Mesenchymal stem cell (in vitro differentiated cells and primary cell): ENCODE measurements around the gene IRF2. TPM values are rescaled to one million over a fixed set of nuclear protein-coding genes. Genes with fewer than 3 reads are reported as not detected.
"Not testable (repeated sequence)": the region's sequence is repeated elsewhere in the genome, so short reads cannot be mapped to it uniquely, and the experiment has no call there.

Experiments used
- DNase-seq: peaks from one replicate; pipeline ENCODE4 v3.0.0-alpha.2; 2013
- H2AFZ ChIP-seq: one replicate; pipeline ENCODE4 v1.6.1; 2013; ENCODE audit warnings: low read depth, mild to moderate bottlenecking, control low read depth, inconsistent platforms, low read length, moderate library complexity
- H2AK5ac ChIP-seq: 2 replicates; pipeline ENCODE4 v1.6.1; 2013; ENCODE audit warnings: low read length, moderate library complexity, mild to moderate bottlenecking, inconsistent platforms; ENCODE audit not compliant: severe bottlenecking
- H2BK120ac ChIP-seq: one replicate; pipeline ENCODE4 v1.6.1; 2013; ENCODE audit warnings: low read depth, mild to moderate bottlenecking, inconsistent platforms, low read length, moderate library complexity
- H2BK12ac ChIP-seq, 2 experiments: one replicate each; pipeline ENCODE4 v1.6.1; 2013; ENCODE audit warnings: inconsistent platforms in 2 of 2, low read length in 2 of 2, mild to moderate bottlenecking in 2 of 2, moderate library complexity in 2 of 2, control low read depth in 1 of 2
- H2BK15ac ChIP-seq: one replicate; pipeline ENCODE4 v1.6.1; 2013; ENCODE audit warnings: mild to moderate bottlenecking, low read depth, inconsistent platforms; ENCODE audit not compliant: poor library complexity, severe bottlenecking
- H2BK5ac ChIP-seq: 2 replicates; pipeline ENCODE4 v1.6.1; 2013; ENCODE audit warnings: low read depth, mild to moderate bottlenecking, low read length, control low read depth, inconsistent platforms; ENCODE audit not compliant: poor library complexity, severe bottlenecking
- H3K14ac ChIP-seq, 2 experiments: one replicate each; pipeline ENCODE4 v1.6.1; 2013; ENCODE audit warnings: inconsistent platforms in 2 of 2, low read length in 2 of 2, control low read depth in 1 of 2, mild to moderate bottlenecking in 1 of 2, moderate library complexity in 1 of 2
- H3K18ac ChIP-seq, 2 experiments: one replicate each; pipeline ENCODE4 v1.6.1; 2013; ENCODE audit warnings: inconsistent platforms in 2 of 2, low read length in 2 of 2, control low read depth in 1 of 2, low read depth in 1 of 2, mild to moderate bottlenecking in 1 of 2
- H3K23ac ChIP-seq, 2 experiments: one replicate each; pipeline ENCODE4 v1.6.1; 2013; ENCODE audit warnings: inconsistent platforms in 2 of 2, low read length in 2 of 2, mild to moderate bottlenecking in 2 of 2, moderate library complexity in 2 of 2, control low read depth in 1 of 2
- H3K27ac ChIP-seq: 2 replicates; pipeline ENCODE4 v1.5.1; 2013; ENCODE audit warnings: mild to moderate bottlenecking, moderate library complexity, low read length, control low read depth, inconsistent platforms; ENCODE audit not compliant: poor library complexity, severe bottlenecking
- H3K27me3 ChIP-seq, 2 experiments: 2 replicates each; pipeline versions ENCODE4 v1.6.1 to v1.7.0; 2013; ENCODE audit warnings: low read length in 2 of 2, mild to moderate bottlenecking in 2 of 2, moderate library complexity in 2 of 2, control low read depth in 1 of 2, inconsistent platforms in 1 of 2; ENCODE audit not compliant: control insufficient read depth in 1 of 2, insufficient read depth in 1 of 2
- H3K36me3 ChIP-seq, 2 experiments: 2 replicates each; pipeline versions ENCODE4 v1.6.1 to v1.7.0; 2013; ENCODE audit warnings: low read length in 2 of 2, control low read depth in 1 of 2, inconsistent platforms in 1 of 2, low read depth in 1 of 2, mild to moderate bottlenecking in 1 of 2; ENCODE audit not compliant: insufficient read depth in 2 of 2, control insufficient read depth in 1 of 2
- H3K4ac ChIP-seq, 2 experiments: one replicate each; pipeline ENCODE4 v1.6.1; 2013; ENCODE audit warnings: inconsistent platforms in 2 of 2, low read length in 2 of 2, mild to moderate bottlenecking in 2 of 2, moderate library complexity in 2 of 2, control low read depth in 1 of 2, low read depth in 1 of 2
- H3K4me1 ChIP-seq: 2 replicates; pipeline ENCODE4 v1.6.1; 2013; ENCODE audit warnings: low read depth, low read length, control low read depth; ENCODE audit not compliant: control insufficient read depth, insufficient read depth
- H3K4me2 ChIP-seq: 2 replicates; pipeline ENCODE4 v1.6.1; 2013; ENCODE audit warnings: low read length, mild to moderate bottlenecking, inconsistent platforms; ENCODE audit not compliant: poor library complexity, severe bottlenecking
- H3K4me3 ChIP-seq, 2 experiments: 2 replicates each; pipeline versions ENCODE4 v1.5.1 to v1.7.0; 2013; ENCODE audit warnings: low read length in 2 of 2, mild to moderate bottlenecking in 2 of 2, control low read depth in 1 of 2, low read depth in 1 of 2; ENCODE audit not compliant: insufficient read depth in 1 of 2
- H3K79me1 ChIP-seq: replicated peaks from 2 replicates; pipeline ENCODE4 v1.6.1; 2013; ENCODE audit warnings: mild to moderate bottlenecking, control low read depth, low read length, inconsistent platforms; ENCODE audit not compliant: poor library complexity, severe bottlenecking
- H3K9ac ChIP-seq: 2 replicates; pipeline ENCODE4 v1.7.0; 2013; ENCODE audit warnings: mild to moderate bottlenecking, low read length, moderate library complexity
- H3K9me3 ChIP-seq: 2 replicates; pipeline ENCODE4 v1.7.0; 2013; ENCODE audit warnings: mild to moderate bottlenecking, low read length; ENCODE audit not compliant: control insufficient read depth
- H4K8ac ChIP-seq: one replicate; pipeline ENCODE4 v1.6.1; 2013; ENCODE audit warnings: inconsistent platforms, mild to moderate bottlenecking, low read length, moderate library complexity
- H4K91ac ChIP-seq: one replicate; pipeline ENCODE4 v1.6.1; 2013; ENCODE audit warnings: mild to moderate bottlenecking, low read length, inconsistent platforms
- WGBS: methylation state at CpG from one replicate; pipeline ENCODE4 v1.1.7; 2013; ENCODE audit warnings: mixed read lengths; 5-methylcytosine and 5-hydroxymethylcytosine counted together
- small RNA-seq: library from polyadenylated mRNA; stranded (forward); fragments of <200 nt; extraction: miRNeasy Mini kit (QIAGEN cat#:217004); gene quantifications from one replicate; pipeline ENCODE3, GENCODE V24; 2013; ENCODE audit warnings: low read depth

Gene IRF2

DNA sequence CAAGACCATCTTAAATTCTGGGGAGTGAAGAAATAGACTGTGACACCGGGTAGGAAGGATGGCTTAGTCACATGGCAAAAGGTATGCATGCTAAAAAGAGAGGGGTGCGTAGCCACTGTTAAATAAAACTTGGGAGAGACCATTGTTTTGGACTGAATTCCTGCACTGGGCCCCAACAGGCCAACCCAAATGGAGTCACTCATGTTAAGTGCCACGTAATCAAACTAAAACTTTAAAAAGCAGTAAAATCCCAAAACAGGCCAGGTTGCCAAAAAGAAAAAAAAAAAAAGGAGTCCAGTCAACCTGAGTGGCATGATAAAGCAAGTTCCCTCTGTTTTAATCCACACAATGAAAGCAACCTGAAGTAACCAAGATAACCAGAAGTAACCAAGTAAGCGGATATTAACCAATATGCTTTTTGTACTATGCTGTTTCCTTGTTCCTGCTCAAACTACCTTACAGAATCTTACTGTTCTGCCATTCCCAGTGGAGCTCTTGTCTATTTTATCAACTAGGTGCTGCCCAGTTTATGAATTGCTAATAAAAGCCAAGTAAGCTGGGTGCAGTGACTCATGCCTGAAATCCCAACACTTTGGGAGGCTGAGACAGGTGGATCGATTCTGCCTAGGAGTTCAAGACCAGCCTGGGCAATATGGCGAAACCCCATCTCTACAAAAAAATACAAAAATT lies 132.0 kb downstream of the IRF2 start:
- no peaks in the 10 kb centered on the region for H3K79me1 ChIP-seq
- no peaks in the 10 kb centered on the region for H3K36me3 ChIP-seq
- H3K4ac ChIP-seq = no peak overlapping the region
- 90% methylated on average over 4 of the region's 6 CpGs for WGBS
- H3K4me1 ChIP-seq = peaks cover 3% of the 10 kb centered on the region
- H2AK5ac ChIP-seq = no peak overlapping the region
- H2BK15ac ChIP-seq = no peak overlapping the region
- no peak overlapping the region for H2BK12ac ChIP-seq
- H3K4me2 ChIP-seq = no peak overlapping the region
- no peak overlapping the region for H3K14ac ChIP-seq
- H3K27me3 ChIP-seq = no peaks in the 10 kb centered on the region
- H3K23ac ChIP-seq = no peak overlapping the region
- H4K8ac ChIP-seq = no peak overlapping the region
- H2BK120ac ChIP-seq = no peak overlapping the region
- H3K18ac ChIP-seq = no peak overlapping the region
- H2BK5ac ChIP-seq = no peak overlapping the region
- DNase-seq = no peak
- no peak overlapping the region for H3K9ac ChIP-seq
- no peak overlapping the region for H3K27ac ChIP-seq
- H3K9me3 ChIP-seq = peaks cover 11% of the 10 kb centered on the region
- H2AFZ ChIP-seq = no peak overlapping the region
- H3K4me3 ChIP-seq = no peak overlapping the region
- no peak overlapping the region for H4K91ac ChIP-seq

DNA sequence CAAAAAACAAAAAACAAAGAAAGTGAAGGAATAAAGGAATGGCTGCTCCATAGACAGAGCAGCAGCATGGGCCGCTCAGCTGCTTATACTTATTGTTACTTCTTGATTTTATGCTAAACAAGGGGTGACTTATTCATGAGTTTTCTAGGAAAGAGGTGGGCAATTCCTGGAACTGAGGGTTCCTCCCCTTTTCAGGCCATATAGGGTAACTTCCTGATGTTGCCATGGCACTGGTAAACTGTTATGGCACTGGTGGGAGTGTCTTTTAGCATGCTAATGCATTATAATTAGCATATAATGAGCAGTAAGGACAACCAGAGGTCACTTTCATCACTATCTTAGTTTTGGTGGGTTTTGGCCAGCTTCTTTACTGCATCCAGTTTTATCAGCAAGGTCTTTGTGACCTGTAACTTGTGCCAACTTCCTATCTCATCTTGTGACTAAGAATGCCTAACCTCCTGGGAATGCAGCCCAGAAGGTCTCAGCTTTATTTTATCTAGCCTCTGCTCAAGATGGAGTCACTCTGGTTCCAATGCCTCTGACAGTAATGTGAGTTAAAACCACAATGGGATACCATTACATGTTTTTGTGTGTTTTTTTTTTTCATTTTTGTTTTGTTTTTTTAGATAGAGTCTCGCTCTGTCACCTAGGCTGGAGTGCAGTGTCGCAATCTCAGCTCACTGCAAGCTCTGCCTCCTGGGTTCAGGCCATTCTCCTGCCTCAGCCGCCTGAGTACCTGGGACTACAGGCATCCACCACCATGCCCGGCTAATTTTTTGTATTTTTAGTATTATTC lies 134.8 kb downstream of the IRF2 start:
- not testable (repeated sequence) for H3K23ac ChIP-seq, H3K18ac ChIP-seq, H3K79me1 ChIP-seq, H3K27ac ChIP-seq, H3K4ac ChIP-seq, DNase-seq, H3K36me3 ChIP-seq, H2BK12ac ChIP-seq, H3K4me3 ChIP-seq, H2BK120ac ChIP-seq, H2BK15ac ChIP-seq, H3K14ac ChIP-seq, H3K27me3 ChIP-seq, H4K91ac ChIP-seq, H4K8ac ChIP-seq, H3K4me1 ChIP-seq, H2AK5ac ChIP-seq, H3K4me2 ChIP-seq, H3K9ac ChIP-seq, H2AFZ ChIP-seq, H2BK5ac ChIP-seq
- peaks cover 11% of the 10 kb centered on the region for H3K9me3 ChIP-seq
- 93% methylated on average over 5 of the region's 5 CpGs for WGBS

- Histone ChIP-seq H3K4ac (no peak overlapping the region), H4K91ac (no peak overlapping the region), H4K8ac (no peak overlapping the region), H3K4me2 (no peak overlapping the region), H3K4me1 (no peaks in the 10 kb centered on the region), H3K27ac (no peak overlapping the region), H3K9me3 (peaks cover 11% of the 10 kb centered on the region), H3K9ac (no peak overlapping the region), H3K4me3 (no peak overlapping the region), H3K23ac (no peak overlapping the region), H2AFZ (no peak overlapping the region), H2BK12ac (no peak overlapping the region), H3K18ac (no peak overlapping the region), H2BK15ac (no peak overlapping the region), H2AK5ac (no peak overlapping the region), H3K14ac (no peak overlapping the region), H2BK5ac (no peak overlapping the region), H3K27me3 (no peaks in the 10 kb centered on the region), H2BK120ac (no peak overlapping the region), H3K36me3 (no peaks in the 10 kb centered on the region), H3K79me1 (no peaks in the 10 kb centered on the region)
- 88% methylated on average over 1 of the region's 1 CpG for WGBS
- no peak for DNase-seq
Measured at GRCh38 chr4:184337907-184338306, 136.4 kb downstream of the IRF2 start.

Small RNA genes within 50 kb of the gene (small RNA-seq; reads per million reads assigned to genes)
- gene RF00152 = not detected
